OCI-LY3 (cell line): ENCODE data around the gene ANKH.
"Not testable (repeated sequence)": the region's sequence is repeated elsewhere in the genome, so short reads cannot be mapped to it uniquely, and the experiment has no call there.

Experiments used
- H2AFZ ChIP-seq: fragments of 200-600, 300-600 bp; shearing (Covaris generic); 2 replicates; pipeline ENCODE4 v1.6.0; 2014; ENCODE audit warnings: antibody characterized with exemption, low read depth, low read length
- H3K27ac ChIP-seq: fragments of 200-600, 300-600 bp; sonication (generic); 2 replicates; pipeline ENCODE4 v1.5.1; 2014; ENCODE audit warnings: mild to moderate bottlenecking, low read length, moderate library complexity, mixed read lengths
- H3K27me3 ChIP-seq: fragments of 200-600, 300-600 bp; sonication (generic); 2 replicates; pipeline ENCODE4 v1.6.1; 2014; ENCODE audit warnings: low read depth, low read length, mixed read lengths
- H3K36me3 ChIP-seq: fragments of 200-600, 300-600 bp; sonication (generic); replicated peaks from 2 replicates; pipeline ENCODE3; 2014; ENCODE audit warnings: low read depth, low read length, mixed read lengths
- H3K4me1 ChIP-seq: fragments of 300-600, 200-600 bp; sonication (generic); 2 replicates; pipeline ENCODE4 v1.6.1; 2014; ENCODE audit warnings: low read length, mixed read lengths
- H3K4me2 ChIP-seq: fragments of 200-600, 300-600 bp; sonication (generic); 2 replicates; pipeline ENCODE4 v1.6.1; 2014; ENCODE audit warnings: low read length, mixed read lengths
- H3K4me3 ChIP-seq: fragments of 300-600, 200-600 bp; sonication (generic); 2 replicates; pipeline ENCODE4 v1.5.1; 2014; ENCODE audit warnings: antibody characterized with exemption, mild to moderate bottlenecking, low read length, moderate library complexity
- H3K79me2 ChIP-seq: fragments of 300-600, 200-600 bp; shearing (Covaris generic); 2 replicates; pipeline ENCODE4 v1.6.1; 2014; ENCODE audit warnings: mild to moderate bottlenecking, low read length, mixed read lengths
- H3K9ac ChIP-seq: fragments of 300-600, 200-600 bp; shearing (Covaris generic); 2 replicates; pipeline ENCODE4 v1.6.0; 2014; ENCODE audit warnings: mild to moderate bottlenecking, low read length, moderate library complexity
- H3K9me3 ChIP-seq: fragments of 200-600, 300-600 bp; shearing (Covaris generic); 2 replicates; pipeline ENCODE4 v1.6.1; 2014; ENCODE audit warnings: low read length, mixed read lengths; ENCODE audit not compliant: insufficient read depth
- H4K20me1 ChIP-seq: fragments of 200-600, 300-600 bp; sonication (generic); 2 replicates; pipeline ENCODE4 v1.6.1; 2016; ENCODE audit warnings: low read length, mixed read lengths; ENCODE audit not compliant: insufficient read depth
- CTCF ChIP-seq: fragments of 200-600, 300-600 bp; sonication (generic); IDR thresholded peaks from 2 replicates; pipeline ENCODE4 v1.5.1; 2014; ENCODE audit warnings: antibody characterized with exemption, low read length, low read depth
- EZH2phosphoT487 ChIP-seq: fragments of 200-600 bp; shearing (Covaris generic); IDR thresholded peaks from 2 replicates; pipeline ENCODE4 v1.6.1; 2018; ENCODE audit warnings: antibody characterized with exemption, mixed run types, low read depth

ANKH gene

GRCh38 chr5:14802541-14802940, 69.0 kb downstream of the ANKH start:
- H3K36me3 ChIP-seq, result no peaks in the 10 kb centered on the region
- TF ChIP-seq EZH2phosphoT487 (no peak), CTCF (no peak)

GRCh38 chr5:14801792-14802191, 69.8 kb downstream of the ANKH start:
- no peaks in the 10 kb centered on the region for H3K79me2 ChIP-seq
- H3K9me3 ChIP-seq, result no peaks in the 10 kb centered on the region
- no peak overlapping the region for H3K4me3 ChIP-seq
- no peak overlapping the region for H3K9ac ChIP-seq
- TF ChIP-seq CTCF (no peak), EZH2phosphoT487 (no peak)
- H3K4me1 ChIP-seq, result no peaks in the 10 kb centered on the region
- H4K20me1 ChIP-seq, result no peaks in the 10 kb centered on the region; the same call in 1 of the 2 replicates
- H3K36me3 ChIP-seq, result no peaks in the 10 kb centered on the region
- no peak overlapping the region for H2AFZ ChIP-seq
- H3K4me2 ChIP-seq, result no peak overlapping the region
- H3K27ac ChIP-seq, result no peak overlapping the region
- H3K27me3 ChIP-seq, result no peaks in the 10 kb centered on the region

More at GRCh38 chr5:14802541-14802940, 69.0 kb downstream of the ANKH start:
- Histone ChIP-seq H3K27ac (no peak overlapping the region), H3K4me1 (no peaks in the 10 kb centered on the region), H2AFZ (no peak overlapping the region), H3K9ac (no peak overlapping the region), H3K4me3 (no peak overlapping the region), H3K79me2 (no peaks in the 10 kb centered on the region), H4K20me1 (no peaks in the 10 kb centered on the region; the same call in 1 of the 2 replicates), H3K4me2 (no peak overlapping the region), H3K9me3 (no peaks in the 10 kb centered on the region), H3K27me3 (no peaks in the 10 kb centered on the region)

DNA sequence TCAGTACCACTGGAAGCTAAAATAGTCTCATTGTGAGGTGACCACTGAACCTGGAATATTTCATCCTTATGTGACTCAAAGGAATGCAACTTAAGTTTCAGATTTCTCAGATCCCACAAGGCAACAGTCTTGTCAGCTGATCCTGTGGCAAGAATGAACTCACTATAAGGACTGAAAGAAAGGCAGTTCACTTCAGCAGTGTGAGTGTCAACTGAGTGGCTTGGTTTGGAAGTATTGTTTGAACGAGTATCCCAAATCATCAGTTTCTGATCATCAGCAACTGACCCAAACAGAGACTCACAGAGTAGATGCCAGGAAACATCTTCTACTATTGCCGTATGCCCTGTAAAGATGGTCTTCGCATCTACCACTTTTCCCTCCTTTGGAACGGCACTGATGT, 74.2 kb downstream of the ANKH start:
- H3K9ac ChIP-seq, H4K20me1 ChIP-seq, H3K9me3 ChIP-seq, H2AFZ ChIP-seq, H3K79me2 ChIP-seq, H3K27me3 ChIP-seq, H3K36me3 ChIP-seq, H3K4me1 ChIP-seq, H3K4me3 ChIP-seq, H3K4me2 ChIP-seq, H3K27ac ChIP-seq: not testable (repeated sequence)

GRCh38 chr5:14794583-14795230, 76.9 kb downstream of the ANKH start:
- Histone ChIP-seq H3K27ac (no peak overlapping the region), H3K36me3 (no peaks in the 10 kb centered on the region)
- TF ChIP-seq EZH2phosphoT487, result no peak
- no peak for TF ChIP-seq CTCF

More at GRCh38 chr5:14794583-14795230, 76.9 kb downstream of the ANKH start:
- no peaks in the 10 kb centered on the region for H4K20me1 ChIP-seq
- no peak overlapping the region for H3K4me3 ChIP-seq
- H3K4me2 ChIP-seq, result no peak overlapping the region
- no peaks in the 10 kb centered on the region for H3K9me3 ChIP-seq
- H3K79me2 ChIP-seq, result no peaks in the 10 kb centered on the region
- H3K9ac ChIP-seq, result no peak overlapping the region
- no peaks in the 10 kb centered on the region for H3K27me3 ChIP-seq
- no peaks in the 10 kb centered on the region for H3K4me1 ChIP-seq
- no peak overlapping the region for H2AFZ ChIP-seq
